GM12865 (cell line): ENCODE results near the gene ZBTB7A.

Source experiments
- DNase-seq: peaks from one replicate; pipeline ENCODE4 v3.0.0; 2010; ENCODE audit warnings: low read depth
- H3K4me3 ChIP-seq: 2 replicates; pipeline ENCODE4 v1.5.1; 2011; ENCODE audit warnings: mild to moderate bottlenecking, low read depth, low read length, control low read depth
- TF ChIP-seq, protein P1 (sequence below): IDR thresholded peaks from 2 replicates; pipeline ENCODE4 v1.5.1; 2011; ENCODE audit warnings: low read length, control low read depth, low read depth, inconsistent platforms; ENCODE audit not compliant: insufficient read depth; ENCODE audit errors: missing control alignments

The ZBTB7A gene

DNA sequence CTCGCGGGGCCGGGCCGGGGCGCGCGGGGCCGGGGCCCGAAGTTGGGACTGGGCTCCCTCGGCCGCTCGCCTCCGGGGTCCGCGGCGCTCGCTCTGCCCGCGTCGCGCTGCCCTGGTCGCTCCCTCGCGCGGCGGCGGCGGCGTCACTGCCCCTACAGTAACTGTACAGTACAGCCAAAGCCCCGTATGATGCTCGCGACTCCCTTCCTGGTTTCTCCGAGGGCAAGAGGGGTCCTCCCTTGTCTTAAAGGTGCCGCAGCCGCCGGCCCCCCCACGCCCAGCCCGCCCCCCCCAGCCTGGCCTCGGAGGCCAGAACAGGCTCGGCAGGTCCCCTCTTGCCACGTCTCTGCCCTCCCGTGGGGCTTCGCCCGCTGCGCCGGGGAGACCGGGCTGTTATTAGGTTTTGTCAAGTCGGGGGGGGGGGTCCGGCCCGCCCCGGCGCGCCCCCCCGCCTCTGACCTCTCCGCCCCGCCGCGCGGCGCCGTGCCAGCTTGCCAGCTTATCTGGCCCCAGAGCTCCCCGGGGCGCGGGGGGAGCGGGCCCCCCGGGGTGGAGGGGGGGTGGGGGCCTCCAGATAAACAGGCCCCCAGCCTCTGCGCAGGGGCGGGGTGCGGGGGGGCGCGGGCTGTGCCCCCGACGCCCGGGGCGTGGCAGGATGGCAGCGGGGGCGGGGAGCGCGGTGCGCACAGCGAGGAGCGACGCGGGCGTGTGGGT is at the start of gene ZBTB7A:
ZBTB7A (minus strand) TSS at position 218 of the 714 bp plus-strand sequence. CDS start 11,667 bp downstream, outside the sequence.
- peak; percentile 84 for DNase-seq
- peak within 1 kb of the TSS; percentile 95 for H3K4me3 ChIP-seq
- TF ChIP-seq, protein P1, sequence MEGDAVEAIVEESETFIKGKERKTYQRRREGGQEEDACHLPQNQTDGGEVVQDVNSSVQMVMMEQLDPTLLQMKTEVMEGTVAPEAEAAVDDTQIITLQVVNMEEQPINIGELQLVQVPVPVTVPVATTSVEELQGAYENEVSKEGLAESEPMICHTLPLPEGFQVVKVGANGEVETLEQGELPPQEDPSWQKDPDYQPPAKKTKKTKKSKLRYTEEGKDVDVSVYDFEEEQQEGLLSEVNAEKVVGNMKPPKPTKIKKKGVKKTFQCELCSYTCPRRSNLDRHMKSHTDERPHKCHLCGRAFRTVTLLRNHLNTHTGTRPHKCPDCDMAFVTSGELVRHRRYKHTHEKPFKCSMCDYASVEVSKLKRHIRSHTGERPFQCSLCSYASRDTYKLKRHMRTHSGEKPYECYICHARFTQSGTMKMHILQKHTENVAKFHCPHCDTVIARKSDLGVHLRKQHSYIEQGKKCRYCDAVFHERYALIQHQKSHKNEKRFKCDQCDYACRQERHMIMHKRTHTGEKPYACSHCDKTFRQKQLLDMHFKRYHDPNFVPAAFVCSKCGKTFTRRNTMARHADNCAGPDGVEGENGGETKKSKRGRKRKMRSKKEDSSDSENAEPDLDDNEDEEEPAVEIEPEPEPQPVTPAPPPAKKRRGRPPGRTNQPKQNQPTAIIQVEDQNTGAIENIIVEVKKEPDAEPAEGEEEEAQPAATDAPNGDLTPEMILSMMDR, result no peak

DNA sequence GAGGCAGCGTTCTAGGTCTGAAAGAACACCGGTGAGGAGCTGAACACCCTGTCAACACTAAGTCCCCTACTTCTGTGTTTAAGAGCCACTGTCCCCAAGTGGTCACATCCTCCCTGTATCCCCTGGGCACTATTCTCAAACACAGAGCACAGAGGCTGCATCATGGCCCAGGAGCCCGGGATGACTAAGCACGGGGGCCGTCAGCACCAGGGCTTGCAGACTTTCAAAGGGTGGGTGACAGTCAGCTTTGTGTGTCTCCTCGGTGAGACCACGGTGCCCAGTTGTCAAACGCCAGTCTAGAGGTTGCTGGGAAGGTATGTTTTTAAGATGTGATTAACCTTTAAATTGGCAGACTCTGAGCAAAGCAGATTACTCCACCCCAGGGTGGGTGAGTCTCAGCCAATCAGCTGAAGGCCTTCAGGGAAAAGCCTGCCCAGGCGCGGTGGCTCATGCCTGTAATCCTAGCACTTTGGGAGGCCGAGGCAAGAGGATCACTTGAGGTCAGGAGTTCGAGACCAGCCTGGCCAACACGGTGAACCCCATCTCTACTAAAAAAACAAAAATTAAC is 49.2 kb upstream of the ZBTB7A start:
- DNase-seq, result peak; percentile 39
- H3K4me3 ChIP-seq, result peak overlapping the region; percentile 42
- TF ChIP-seq, protein P1, result no peak

DNA sequence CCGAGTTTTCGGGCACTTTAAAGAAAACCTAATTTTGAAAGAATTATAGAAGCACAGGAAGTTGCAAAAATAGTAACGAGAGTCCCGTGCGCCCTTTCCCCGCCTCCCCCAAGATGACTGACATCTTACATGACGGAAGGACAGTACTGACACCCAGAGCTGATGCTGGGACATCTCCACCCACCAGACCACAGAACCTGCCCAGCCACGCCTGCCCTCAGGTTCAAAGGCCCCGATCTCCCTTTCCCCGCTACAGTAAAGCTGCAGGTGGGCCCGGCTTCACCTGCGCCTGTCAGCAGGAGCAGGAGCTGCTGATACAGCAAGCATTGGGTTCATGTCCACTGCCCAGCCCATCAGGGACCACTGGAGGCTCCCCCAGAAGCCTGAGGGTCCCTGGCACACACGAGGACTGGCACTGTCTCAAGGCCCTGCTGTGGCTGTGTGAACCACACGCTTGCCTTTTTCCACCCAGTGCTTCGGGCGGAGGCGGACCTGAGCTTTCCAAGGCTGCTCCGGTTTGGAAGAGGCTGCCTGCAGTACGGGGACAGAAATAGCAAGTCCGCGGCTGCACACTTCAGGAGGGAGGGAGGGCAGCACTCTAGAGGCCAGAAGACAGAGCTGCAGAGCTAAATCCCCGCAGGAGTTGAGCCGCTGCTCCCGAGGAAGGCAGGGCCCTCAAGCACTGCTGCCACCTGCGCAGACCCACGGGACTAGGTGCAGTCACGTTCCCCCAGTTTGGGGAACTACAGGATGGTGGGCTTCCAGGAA is 48.5 kb upstream of the ZBTB7A start:
- TF ChIP-seq, protein P1, result no peak
- peak overlapping the region; percentile 42 for H3K4me3 ChIP-seq
- DNase-seq, result peak; percentile 91

DNA sequence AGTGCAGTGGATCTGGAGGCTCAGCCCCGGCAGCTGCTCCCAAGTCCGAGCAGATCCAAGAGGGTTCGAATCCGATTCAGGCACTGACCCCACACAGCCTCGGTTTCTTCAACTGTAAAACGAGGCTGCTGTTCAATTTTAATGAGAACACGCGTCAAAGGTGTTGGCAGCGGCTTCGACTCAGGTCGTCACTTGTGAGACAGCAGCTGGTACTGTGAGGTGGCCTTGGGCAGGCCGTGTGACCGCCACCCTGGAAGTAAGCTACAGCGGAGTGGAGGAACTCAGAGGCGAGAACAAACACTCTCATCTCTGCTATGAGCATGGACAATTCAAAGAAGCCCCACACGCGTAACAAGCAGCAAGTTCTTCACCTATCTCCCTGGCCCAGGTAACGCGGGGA is 47.5 kb upstream of the ZBTB7A start:
- no peak for DNase-seq
- TF ChIP-seq, protein P1, result no peak
- no peak overlapping the region for H3K4me3 ChIP-seq

DNA sequence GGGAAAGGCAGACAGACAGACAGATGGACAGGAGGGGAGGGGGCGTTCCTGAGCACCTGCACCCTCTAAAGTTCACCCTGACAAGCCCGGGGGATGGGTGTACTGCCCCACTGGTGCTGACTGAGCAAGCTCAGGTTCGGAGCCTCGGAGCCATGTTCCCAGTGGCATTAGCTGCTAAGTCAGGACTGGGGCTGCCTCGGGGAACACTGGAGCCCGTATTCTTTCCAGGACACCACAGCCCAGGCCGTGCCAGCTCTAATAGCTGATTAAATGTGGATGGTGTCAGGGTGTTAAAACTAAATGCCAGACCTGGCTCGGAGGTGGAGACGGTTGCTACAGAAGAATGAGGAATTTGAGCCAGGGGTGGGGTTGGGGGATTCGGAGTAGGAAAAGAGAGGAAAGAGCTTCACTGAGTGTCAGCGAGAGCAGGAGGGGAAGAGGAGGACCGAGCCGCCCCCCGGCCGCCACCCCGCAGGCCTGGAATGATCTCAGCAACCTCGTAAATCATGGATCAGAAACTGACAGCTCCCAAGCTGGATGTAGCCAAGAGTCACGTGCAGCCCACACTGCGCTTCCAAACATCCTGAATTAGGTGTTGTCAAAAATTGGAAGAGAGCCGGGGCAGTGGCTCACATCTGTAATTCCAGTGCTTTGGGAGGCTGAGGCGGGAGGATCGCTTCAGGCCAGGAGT is 46.8 kb upstream of the ZBTB7A start:
- no peak for DNase-seq
- TF ChIP-seq, protein P1, result no peak
- H3K4me3 ChIP-seq, result no peak overlapping the region

DNA sequence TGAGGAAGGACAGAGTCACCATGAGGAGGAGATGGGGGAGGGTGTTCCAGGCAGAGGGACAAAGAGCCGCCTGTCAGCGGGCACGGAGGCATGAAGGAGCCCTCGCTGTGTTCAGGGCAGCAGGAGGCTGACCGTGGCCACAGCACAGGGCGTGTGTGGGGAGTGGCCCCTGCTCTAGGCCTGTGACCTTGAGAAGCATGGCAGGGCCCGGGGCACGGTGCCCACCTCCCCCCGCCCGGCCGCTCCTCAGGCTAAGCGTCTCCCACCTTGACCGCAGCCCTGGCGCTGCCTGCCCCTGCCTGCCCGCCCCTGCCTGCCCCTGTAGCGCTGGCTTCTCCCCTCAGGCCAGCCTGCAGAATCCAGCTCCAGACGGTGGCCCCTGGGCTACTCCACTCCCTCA is 45.7 kb upstream of the ZBTB7A start:
- no peak for DNase-seq

More for the DNA sequence above, 45.7 kb upstream of the ZBTB7A start:
- TF ChIP-seq, protein P1, result no peak
- H3K4me3 ChIP-seq, result no peak overlapping the region
